Effector CD8-positive, alpha-beta T cell (primary cell): Measurements from ENCODE around the gene CELF1.
A peak's percentile ranks its signal among the peaks of the same experiment; 100 is the strongest.
"Not testable (repeated sequence)": the region's sequence is repeated elsewhere in the genome, so short reads cannot be mapped to it uniquely, and the experiment has no call there.

Experiments used
- DNase-seq: peaks from one replicate; lab custom pipeline; 2025; lab: John Stamatoyannopoulos, UW

The CELF1 gene

DNA sequence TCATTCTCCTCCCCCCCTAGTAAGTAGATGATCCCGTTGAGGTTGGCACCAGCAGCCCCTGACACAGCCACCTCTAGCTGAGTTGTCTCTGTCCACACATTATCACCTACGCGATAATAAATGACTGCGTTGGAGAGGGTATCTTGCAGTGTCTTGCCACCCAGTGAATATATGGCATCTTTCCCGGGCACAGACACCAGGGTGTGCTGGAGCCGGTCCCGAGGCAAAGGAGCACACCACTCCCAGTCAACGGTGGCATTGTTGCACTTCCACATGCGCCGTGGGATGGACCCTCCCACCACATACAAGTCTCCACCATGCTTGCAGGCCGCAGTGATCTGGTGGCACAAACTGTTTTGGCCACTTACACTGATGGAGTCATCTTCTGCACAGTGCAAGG, 20.4 kb upstream of the CELF1 start:
- no peak for DNase-seq

GRCh38 chr11:47572715-47573255, 19.9 kb upstream of the CELF1 start:
- no peak for DNase-seq

- DNase-seq, result no peak
These were observed 19.0 kb upstream of the CELF1 start for GRCh38 chr11:47571895-47572294.

DNA sequence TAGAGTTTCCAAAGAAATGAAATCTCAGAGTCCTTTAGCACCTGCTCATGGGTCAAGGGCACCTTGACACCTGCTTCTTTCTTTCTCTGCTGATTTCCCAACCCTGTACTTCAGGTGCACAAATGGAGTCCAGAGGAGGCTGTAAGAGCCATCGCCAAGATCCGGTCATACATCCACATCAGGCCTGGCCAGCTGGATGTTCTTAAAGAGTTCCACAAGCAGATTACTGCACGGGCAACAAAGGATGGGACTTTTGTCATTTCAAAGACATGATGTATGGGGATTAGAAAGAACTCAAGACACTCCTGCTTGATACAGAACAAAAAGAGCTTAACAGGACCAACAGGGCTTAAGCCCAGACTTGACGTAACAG, 18.4 kb upstream of the CELF1 start:
- no peak for DNase-seq

DNA sequence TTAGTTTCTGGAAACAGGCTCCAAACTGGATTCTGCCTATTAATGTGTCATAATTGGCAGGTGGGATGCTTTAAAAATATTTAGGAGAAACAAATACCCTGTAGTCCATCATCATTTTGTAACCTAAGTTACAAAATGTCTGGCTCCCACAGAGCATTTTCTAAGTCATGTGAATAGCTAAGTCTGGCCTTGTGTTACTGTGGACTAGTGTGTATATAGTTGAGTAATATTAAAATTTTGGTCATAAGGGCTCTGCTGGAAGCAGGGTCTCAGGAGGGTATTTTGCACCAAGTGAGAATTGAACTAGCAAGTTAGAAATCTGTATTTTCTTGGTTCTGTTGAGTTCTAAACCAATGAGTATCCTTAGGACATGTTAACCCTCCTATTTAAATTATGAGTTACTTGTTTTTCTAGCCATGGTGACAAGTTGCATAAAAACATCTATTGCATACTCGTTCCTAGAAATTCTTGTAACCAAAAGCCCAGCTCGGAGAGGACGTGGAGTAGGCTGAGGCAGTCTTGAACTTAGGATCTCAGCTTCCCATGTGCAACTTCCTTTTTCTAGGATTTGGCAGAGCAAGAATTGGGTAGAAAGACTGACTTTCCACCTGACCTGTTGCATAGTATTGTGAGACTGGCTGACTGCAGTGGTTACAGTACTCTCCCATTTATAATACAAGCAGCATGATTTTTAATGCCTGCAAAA, 17.9 kb upstream of the CELF1 start:
- no peak for DNase-seq

DNA sequence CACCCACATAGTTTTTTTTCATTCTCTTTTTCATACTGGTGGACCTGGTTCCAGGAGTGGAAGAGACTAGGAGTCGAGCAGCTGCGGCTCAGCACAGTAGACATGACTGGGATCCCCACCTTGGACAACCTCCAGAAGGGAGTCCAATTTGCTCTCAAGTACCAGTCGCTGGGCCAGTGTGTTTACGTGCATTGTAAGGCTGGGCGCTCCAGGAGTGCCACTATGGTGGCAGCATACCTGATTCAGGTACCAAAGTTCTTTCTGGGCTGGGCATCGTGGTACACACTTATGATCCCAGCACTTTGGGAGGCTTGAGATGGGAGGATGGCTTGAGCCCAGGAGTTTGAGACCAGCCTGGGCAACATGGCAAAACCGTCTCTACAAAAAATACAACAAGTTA, 16.7 kb upstream of the CELF1 start:
- no peak for DNase-seq

DNA sequence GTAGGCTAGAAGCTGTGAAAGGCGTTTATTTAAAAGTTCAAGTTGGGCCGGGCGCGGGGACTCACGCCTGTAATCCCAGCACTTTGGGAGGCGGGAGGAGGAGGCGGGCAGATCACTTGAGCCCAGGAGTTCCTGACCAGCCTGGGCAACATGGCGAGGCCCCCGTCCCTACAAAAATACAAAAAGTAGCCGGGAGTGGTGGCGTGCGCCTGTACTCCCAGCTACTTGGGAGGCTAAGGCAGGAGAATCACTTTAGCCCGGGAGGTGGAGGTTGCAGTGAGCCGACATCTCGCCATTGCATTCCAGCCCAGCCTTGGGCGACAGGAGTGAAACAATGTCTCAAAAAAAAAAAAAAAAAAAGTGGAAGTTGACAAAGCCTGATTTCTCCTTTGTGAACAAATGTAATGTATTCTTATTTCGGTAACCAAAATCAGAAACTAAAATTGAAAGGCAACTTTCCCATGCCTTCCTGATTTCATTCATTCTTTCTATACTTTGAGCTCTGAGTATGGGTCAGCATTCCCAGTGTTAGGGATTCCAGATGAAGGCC, 13.3 kb upstream of the CELF1 start:
- no peak for DNase-seq

DNA sequence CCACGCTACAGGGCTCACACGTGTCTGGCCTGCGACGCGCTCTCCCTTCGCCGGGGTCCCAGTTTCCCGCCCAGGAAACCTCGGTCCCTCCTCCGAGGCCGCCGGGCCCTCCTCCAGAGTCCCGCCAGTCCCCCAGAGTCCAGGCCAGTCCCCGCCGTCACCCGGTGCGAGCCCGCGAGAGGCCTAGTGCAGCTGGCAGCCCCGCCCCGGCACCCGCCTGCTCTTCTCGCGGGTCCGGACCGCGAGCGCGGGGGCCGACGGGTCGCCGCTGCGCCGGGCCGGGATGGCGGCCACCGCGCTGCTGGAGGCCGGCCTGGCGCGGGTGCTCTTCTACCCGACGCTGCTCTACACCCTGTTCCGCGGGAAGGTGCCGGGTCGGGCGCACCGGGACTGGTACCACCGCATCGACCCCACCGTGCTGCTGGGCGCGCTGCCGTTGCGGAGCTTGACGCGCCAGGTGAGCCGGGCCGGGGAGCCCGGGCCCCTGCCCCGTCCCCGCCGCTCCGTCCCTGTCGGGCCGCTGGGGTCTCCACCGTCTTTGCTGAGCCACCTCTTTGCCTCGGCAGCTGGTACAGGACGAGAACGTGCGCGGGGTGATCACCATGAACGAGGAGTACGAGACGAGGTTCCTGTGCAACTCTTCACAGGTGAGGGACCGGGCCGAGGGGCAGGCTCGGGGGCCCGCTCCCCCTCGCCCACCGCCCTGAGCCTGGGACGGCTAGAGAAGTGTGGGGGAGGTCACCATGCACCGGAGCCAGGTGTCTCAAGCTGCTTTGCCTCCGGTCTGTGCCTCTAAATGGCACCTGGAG, 12.6 kb upstream of the CELF1 start, which contains the start of gene PTPMT1:
Gene PTPMT1 (plus strand): TSS at position 260 of the 809 bp plus-strand sequence. CDS start 24 bp downstream, at position 284.
- DNase-seq, result peak; percentile 27

DNA sequence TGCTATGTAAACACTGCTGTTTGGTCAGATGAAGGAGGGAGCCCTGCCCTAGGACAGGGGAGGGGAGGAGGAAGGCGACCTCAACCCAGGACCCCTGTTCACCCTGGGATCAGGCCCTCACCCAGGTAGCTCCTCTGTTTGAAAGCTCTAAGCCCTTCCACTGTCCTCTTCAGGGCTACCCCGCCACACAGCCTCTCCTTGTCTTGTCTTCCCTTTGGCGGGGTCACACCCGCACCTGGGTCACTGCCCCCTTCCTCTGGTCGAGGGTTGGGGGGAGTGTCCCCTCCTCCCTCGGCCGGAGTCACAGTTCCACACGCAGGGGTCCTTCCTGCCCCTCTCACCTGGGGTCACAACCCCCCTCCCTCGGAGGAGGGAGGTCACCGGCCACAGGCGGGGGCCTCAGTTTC, 12.0 kb upstream of the CELF1 start:
- DNase-seq, result no peak

DNA sequence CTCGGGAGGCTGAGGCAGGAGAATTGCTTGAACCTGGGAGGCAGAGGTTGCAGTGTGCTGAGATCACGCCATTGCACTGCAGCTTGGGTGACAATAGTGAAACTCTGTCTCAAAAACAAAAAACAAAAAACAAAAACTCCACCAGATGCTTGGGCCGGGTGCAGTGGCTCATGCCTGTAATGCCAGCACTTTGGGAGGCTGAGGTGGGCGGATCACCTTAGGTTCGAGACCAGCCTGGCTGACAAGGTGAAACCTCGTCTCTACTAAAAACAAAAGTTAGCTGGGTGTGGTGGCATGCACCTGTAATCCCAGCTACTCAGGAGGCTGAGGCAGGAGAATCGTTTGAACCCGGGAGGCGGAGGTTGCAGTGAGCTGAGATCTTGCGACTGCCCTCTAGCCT, 11.4 kb upstream of the CELF1 start:
- DNase-seq, result not testable (repeated sequence)

GRCh38 chr11:47562393-47562792, 9.5 kb upstream of the CELF1 start:
- DNase-seq, result not testable (repeated sequence)

GRCh38 chr11:47560426-47560825, 7.5 kb upstream of the CELF1 start:
- DNase-seq, result no peak

DNA sequence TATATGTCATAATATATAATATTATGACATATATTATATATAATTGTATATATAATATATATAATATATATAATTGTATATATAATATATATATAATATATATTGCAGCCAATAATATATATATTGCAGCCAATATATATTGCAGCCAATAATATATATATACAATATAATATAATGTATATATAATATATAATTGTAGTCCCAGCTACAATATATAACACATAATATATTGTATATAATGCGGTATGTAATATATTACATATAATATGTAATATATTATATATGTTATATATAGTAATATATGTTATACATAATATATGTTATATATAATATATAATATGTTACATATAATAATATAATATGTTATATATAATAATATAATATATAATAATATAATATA, 5.8 kb upstream of the CELF1 start:
- no peak for DNase-seq

- DNase-seq, result not testable (repeated sequence)
These were observed 4.1 kb upstream of the CELF1 start for GRCh38 chr11:47557004-47557403.

DNA sequence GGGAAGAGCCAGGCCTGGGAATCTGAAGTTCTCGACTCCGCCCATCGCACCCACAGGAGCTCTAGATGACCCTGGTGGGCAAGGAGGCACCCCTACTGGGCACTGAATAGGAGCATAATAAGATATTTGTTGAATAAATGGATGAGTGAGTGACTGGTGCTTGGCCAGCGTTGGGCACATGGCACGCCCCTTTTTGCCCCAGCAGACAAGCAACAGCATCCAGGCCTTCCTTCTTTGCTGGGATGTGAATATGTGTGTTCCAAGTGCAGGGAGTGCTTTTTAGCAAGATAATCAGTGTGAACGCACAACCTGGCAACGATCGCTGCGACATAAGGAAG, 443 bp upstream of the CELF1 start:
- no peak for DNase-seq

GRCh38 chr11:47552056-47552565, 821 bp downstream of the CELF1 start:
- no peak for DNase-seq

GRCh38 chr11:47551086-47551485, 1.8 kb downstream of the CELF1 start:
- DNase-seq, result no peak

DNA sequence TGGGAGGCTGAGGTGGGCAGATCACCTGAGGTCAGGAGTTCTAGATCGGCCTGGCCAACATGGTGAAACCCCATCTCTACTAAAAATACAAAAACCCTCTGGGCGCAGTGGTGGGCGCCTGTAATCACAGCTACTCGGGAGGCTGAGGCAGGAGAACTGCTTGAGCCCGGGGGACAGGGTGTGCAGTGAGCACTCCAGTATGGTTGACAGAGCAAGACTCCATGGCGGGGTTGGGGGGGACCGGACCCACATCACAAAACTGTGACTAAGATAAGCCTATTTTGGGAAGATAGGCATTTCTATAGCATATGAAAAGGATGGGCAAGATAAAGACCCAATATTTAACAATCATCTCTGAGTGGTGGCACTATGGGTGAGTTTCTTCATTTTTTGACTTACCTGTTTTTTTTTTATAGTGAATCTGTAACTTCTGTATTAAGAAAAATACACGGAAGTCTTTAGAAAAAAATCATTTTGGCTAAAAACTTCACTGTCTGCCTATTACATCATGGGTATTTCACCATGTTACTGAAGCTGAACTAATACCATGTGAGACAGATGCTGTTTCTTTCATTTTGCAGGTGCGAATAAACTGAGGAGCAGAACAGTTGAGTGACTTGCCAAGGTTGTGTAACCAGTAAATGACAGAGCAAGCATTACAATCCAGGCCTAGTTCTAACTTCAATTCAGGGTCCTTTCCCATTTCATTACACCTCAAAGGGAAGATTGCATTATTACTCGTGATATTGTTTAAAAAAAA, 2.5 kb downstream of the CELF1 start:
- no peak for DNase-seq

GRCh38 chr11:47546274-47546673, 6.7 kb downstream of the CELF1 start:
- DNase-seq, result not testable (repeated sequence)

GRCh38 chr11:47545298-47545697, 7.6 kb downstream of the CELF1 start:
- no peak for DNase-seq

- no peak for DNase-seq
These were observed 11.9 kb downstream of the CELF1 start for GRCh38 chr11:47541070-47541469.

GRCh38 chr11:47539681-47540039, 13.3 kb downstream of the CELF1 start:
- no peak for DNase-seq
